ENCODE measurements around the gene GATAD2A. TPM values are rescaled to one million over a fixed set of nuclear protein-coding genes. Genes with fewer than 3 reads are reported as not detected.

Gene GATAD2A
- total RNA-seq, 4 donors from 2014 or later, result 73.8 to 128 (median 87.7) TPM

- H3K4me3 ChIP-seq (ENCODE audit: low read depth, poor library complexity, severe bottlenecking), result no peak overlapping the region
- WGBS, 2 donors, result 92% methylated on average over 26 of the region's 26 CpGs
- TF ChIP-seq CTCF (IDR thresholded peaks at IDR 0.05) (no peak), POLR2A (IDR thresholded peaks at IDR 0.05) (no peak)
- no peak for DNase-seq (ENCODE audit: low spot score in 2 of 2)
- intact Hi-C loops (cut with DNase I; ENCODE audit: low total_unique reads), result no loop called here
These were observed 96.3 kb downstream of the GATAD2A start for GRCh38 chr19:19501798-19502197.

DNA sequence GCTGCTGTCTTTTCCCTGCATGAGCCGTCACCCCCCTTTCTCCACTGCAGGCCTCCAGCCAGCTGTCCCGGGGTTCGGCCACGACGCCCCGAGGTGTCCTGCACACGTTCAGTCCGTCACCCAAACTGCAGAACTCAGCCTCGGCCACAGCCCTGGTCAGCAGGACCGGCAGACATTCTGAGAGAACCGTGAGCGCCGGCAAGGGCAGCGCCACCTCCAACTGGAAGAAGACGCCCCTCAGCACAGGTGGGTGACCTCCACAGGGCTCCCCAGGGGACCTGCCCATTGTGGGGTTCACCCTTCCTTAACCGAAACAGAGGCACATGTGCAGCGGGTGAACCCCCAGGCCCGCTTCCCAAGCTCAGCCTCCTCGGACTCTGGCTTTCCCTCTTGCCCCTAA lies 96.8 kb downstream of the GATAD2A start:
- no peak overlapping the region for H3K4me3 ChIP-seq (ENCODE audit: low read depth, poor library complexity, severe bottlenecking)
- intact Hi-C loops (cut with DNase I; ENCODE audit: low total_unique reads), result no loop called here
- no peak for DNase-seq (ENCODE audit: low spot score in 2 of 2)
- WGBS, 2 donors, result 92 to 95% methylated on average over 19 of the region's 19 CpGs
- no peak for TF ChIP-seq POLR2A (IDR thresholded peaks at IDR 0.05)
- TF ChIP-seq CTCF (IDR thresholded peaks at IDR 0.05), result no peak

GRCh38 chr19:19502808-19503602 lies 97.5 kb downstream of the GATAD2A start:
- intact Hi-C loops (cut with DNase I; ENCODE audit: low total_unique reads), result no loop called here
- H3K4me3 ChIP-seq (ENCODE audit: low read depth, poor library complexity, severe bottlenecking), result no peak overlapping the region
- no peak for TF ChIP-seq CTCF (IDR thresholded peaks at IDR 0.05)
- no peak for TF ChIP-seq POLR2A (IDR thresholded peaks at IDR 0.05)
- 85 to 91% methylated on average over 18 of the region's 18 CpGs for WGBS, 2 donors
- DNase-seq (ENCODE audit: low spot score in 2 of 2), result no peak

DNA sequence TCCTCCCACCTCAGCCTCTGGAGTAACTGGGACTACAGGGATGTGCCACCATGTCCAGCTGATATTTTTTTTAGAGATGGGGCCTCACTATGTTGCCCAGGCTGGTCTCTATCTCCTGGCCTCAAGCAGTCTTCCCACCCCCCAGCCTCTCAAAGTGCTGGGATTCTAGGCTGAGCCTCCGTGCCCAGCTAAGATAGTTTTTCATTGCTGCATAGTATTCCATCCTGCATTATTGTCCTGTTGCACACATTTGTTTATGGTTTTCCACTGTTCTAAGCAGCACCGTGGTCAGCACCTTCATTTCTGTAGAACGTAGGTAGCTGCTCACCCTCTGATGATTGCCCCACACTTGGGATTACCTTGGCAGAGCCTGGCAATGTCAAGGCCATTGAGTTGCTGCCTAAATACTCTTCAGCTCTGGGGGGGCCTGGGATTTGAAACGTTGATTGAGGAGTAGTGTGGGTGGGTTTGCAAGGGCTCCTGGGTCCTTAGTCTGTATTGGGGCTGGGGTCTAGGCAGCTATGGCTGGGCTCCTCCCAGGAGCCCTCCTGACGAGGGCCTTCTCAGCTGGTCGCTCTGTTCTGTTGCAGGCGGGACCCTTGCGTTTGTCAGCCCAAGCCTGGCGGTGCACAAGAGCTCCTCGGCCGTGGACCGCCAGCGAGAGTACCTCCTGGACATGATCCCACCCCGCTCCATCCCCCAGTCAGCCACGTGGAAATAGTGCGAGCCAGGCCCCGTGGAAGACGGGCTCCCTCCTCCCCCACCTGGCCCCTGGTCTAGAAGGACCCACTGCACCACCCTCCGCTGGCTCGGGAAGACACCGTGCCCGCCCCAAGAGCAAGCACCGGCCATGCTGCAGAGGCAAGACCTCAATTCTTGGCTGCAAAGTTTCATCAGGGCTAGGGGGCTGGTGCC lies 99.5 kb downstream of the GATAD2A start:
- TF ChIP-seq POLR2A (IDR thresholded peaks at IDR 0.05) (no peak), CTCF (IDR thresholded peaks at IDR 0.05) (no peak)
- no peak for DNase-seq (ENCODE audit: low spot score in 2 of 2)
- intact Hi-C loops (cut with DNase I; ENCODE audit: low total_unique reads), result no loop called here
- no peak overlapping the region for H3K4me3 ChIP-seq (ENCODE audit: low read depth, poor library complexity, severe bottlenecking)
- WGBS, 2 donors, result 89 to 91% methylated on average over 14 to 23 of the region's 23 CpGs

DNA sequence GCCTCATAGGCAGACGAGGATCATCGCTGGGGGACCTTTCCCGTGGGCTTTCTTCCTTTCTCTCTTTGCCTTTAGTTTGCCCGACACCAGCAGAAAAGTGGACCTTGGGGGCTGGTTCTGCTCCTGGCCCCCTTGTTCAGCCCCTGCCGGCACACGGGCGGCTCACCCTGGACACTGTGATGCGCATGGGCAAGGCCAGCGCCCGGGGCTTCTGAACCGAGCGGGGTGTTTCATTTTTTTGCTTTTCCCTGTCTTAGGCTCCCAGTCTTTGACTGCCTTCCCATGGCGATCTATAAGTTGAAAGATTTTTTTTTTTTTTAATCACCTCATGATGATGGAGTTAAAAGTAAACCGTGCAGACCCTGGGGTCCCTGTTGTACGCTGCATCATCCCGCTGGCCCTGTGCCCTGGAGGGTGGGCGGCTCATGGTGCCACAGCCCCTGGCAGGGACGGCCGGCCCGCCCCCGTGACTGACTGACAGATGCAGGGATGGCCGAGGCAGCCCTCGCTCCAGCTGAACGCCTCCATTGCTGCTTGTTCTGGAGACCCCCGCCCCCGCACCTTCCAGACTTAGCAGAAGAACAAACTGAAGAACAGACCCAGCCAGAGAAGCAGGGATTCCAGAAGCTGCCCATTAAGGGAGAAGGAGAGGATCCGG lies 100.3 kb downstream of the GATAD2A start:
- H3K4me3 ChIP-seq (ENCODE audit: low read depth, poor library complexity, severe bottlenecking), result no peak overlapping the region
- WGBS, 2 donors, result 83 to 88% methylated on average over 25 to 27 of the region's 27 CpGs
- TF ChIP-seq CTCF (IDR thresholded peaks at IDR 0.05) (no peak), POLR2A (IDR thresholded peaks at IDR 0.05) (no peak)
- DNase-seq (ENCODE audit: low spot score in 2 of 2), result no peak
- intact Hi-C loops (cut with DNase I; ENCODE audit: low total_unique reads), result no loop called here
